Stomach (tissue), 9 donors: Measurements from ENCODE around the gene FGF12. TPM values are rescaled to one million over a fixed set of nuclear protein-coding genes. Genes with fewer than 3 reads are reported as not detected.

Source experiments
- DNase-seq, 2 donors: peaks; one replicate each; pipeline versions ENCODE4 v3.0.0 to v3.0.0-alpha.2; 2013 to 2019
- H3K27ac ChIP-seq, 5 donors: fragments of 200-600 bp in 4 of 5; sonication (generic) in 4 of 5; one replicate each; pipeline ENCODE4 v1.5.1; 2013 to 2019; ENCODE audit warnings: mild to moderate bottlenecking in 1 of 5, moderate library complexity in 1 of 5
- H3K27me3 ChIP-seq, 3 donors: fragments of 200-600 bp; sonication (generic); one replicate each; pipeline ENCODE4 v1.5.1; 2017 to 2019; ENCODE audit warnings: mixed run types in 1 of 3
- H3K36me3 ChIP-seq, 4 donors: fragments of 200-600 bp; sonication (generic); 1 replicate in 3 of 4; 2 replicates in 1 of 4; pipeline ENCODE4 v1.5.1; 2016 to 2019
- H3K4me1 ChIP-seq, 4 donors: fragments of 200-600 bp; sonication (generic); one replicate each; pipeline ENCODE4 v1.5.1; 2016 to 2019
- H3K4me3 ChIP-seq, 4 donors: fragments of 200-600 bp; sonication (generic) in 3 of 4; one replicate each; pipeline ENCODE4 v1.5.1; 2016 to 2019; ENCODE audit warnings: mild to moderate bottlenecking in 1 of 4
- H3K9me3 ChIP-seq, 4 donors: fragments of 200-600 bp; sonication (generic); one replicate each; pipeline ENCODE4 v1.5.1; 2016 to 2019
- CTCF ChIP-seq, 7 experiments: fragments of 450-650 bp in 4 of 7; fragments of 200-600 bp in 3 of 7; sonication (generic) in 3 of 7; IDR thresholded peaks; one replicate each; pipeline ENCODE4 v1.5.1; 2016 to 2019; ENCODE audit warnings: antibody characterized with exemption in 7 of 7, control low read depth in 2 of 7, mild to moderate bottlenecking in 1 of 7
- EP300 ChIP-seq: sonication (generic); formaldehyde crosslinking; IDR thresholded peaks from one replicate; pipeline ENCODE4 v1.6.1; 2017; ENCODE audit warnings: antibody characterized with exemption
- POLR2A ChIP-seq, 4 donors: fragments of 450-650 bp; IDR thresholded peaks; one replicate each; pipeline ENCODE4 v1.6.1; 2016; ENCODE audit warnings: antibody characterized with exemption in 4 of 4, control low read depth in 2 of 4, mild to moderate bottlenecking in 1 of 4, moderate library complexity in 1 of 4
- POLR2AphosphoS5 ChIP-seq, 3 donors: sonication (generic); formaldehyde crosslinking; IDR thresholded peaks; one replicate each; pipeline ENCODE4 v1.6.1; 2016; ENCODE audit warnings: antibody characterized with exemption in 3 of 3
- WGBS, 5 donors: extraction: QIAGEN DNeasy Blood & Tissue Kit in 3 of 5; methylation state at CpG; one replicate each; pipeline versions ENCODE4 v1.1.5 to v1.1.7; 2013 to 2018; 5-methylcytosine and 5-hydroxymethylcytosine counted together
- intact Hi-C: fragments of 100-400 bp; cut with DNase I; formaldehyde crosslinking; loops from one replicate; pipeline ENCODE4 v1.15.1; 2023; ENCODE audit warnings: low total_unique reads
- polyA plus RNA-seq, 3 donors: library from polyadenylated mRNA; stranded (reverse); fragments of 200-250 nt; gene quantifications; one replicate each; pipeline ENCODE4 v1.2.3, GENCODE V29; 2013
- total RNA-seq, 5 donors: library from RNA; depleted of rRNA; stranded (reverse); fragments of >200 nt; gene quantifications; one replicate each; pipeline versions ENCODE4 v1.1.0 to v1.2.3, GENCODE V29; 2014 to 2016
- donor health status: healthy with polysubstance abuse.
- donor health status: Bipolar disorder and iron deficiency.
- donor health status: healthy.

The FGF12 gene
- total and polyA plus RNA-seq, 8 donors = 0.45 to 5.0 (median 0.88) TPM; not detected in 1

GRCh38 chr3:192636517-192637444, 90.6 kb downstream of the FGF12 start:
- Histone ChIP-seq H3K4me1 (no peaks in the 10 kb centered on the region), H3K27me3 (no peaks in the 10 kb centered on the region), H3K9me3 (no peaks in the 10 kb centered on the region), H3K27ac (no peak overlapping the region), H3K4me3 (no peak overlapping the region), H3K36me3 (no peaks in the 10 kb centered on the region)
- WGBS, 5 donors = 83 to 93% (median 89%) methylated on average over 8 of the region's 8 CpGs
- TF ChIP-seq POLR2A (IDR thresholded peaks at IDR 0.05) (no peak), CTCF (IDR thresholded peaks at IDR 0.05) (no peak), EP300 (no peak), POLR2AphosphoS5 (IDR thresholded peaks at IDR 0.05) (no peak)
- DNase-seq = no peak
- intact Hi-C loops = no loop called here

GRCh38 chr3:192629429-192629828, 97.9 kb downstream of the FGF12 start:
- H3K9me3 ChIP-seq = no peaks in the 10 kb centered on the region
- no peak overlapping the region for H3K27ac ChIP-seq
- no peak for TF ChIP-seq CTCF (IDR thresholded peaks at IDR 0.05)
- TF ChIP-seq POLR2A (IDR thresholded peaks at IDR 0.05) = no peak
- TF ChIP-seq EP300 = no peak
- TF ChIP-seq POLR2AphosphoS5 (IDR thresholded peaks at IDR 0.05) = no peak
- intact Hi-C loops = no loop called here
- H3K4me1 ChIP-seq = no peaks in the 10 kb centered on the region
- no peak for DNase-seq
- WGBS, 5 donors = 70 to 81% (median 75%) methylated on average over 3 of the region's 3 CpGs
- no peaks in the 10 kb centered on the region for H3K27me3 ChIP-seq
- no peaks in the 10 kb centered on the region for H3K36me3 ChIP-seq
- no peak overlapping the region for H3K4me3 ChIP-seq

GRCh38 chr3:192621909-192622308, 105.4 kb downstream of the FGF12 start:
- WGBS, 5 donors = 73 to 93% (median 77%) methylated on average over 3 of the region's 3 CpGs
- Histone ChIP-seq H3K4me3 (no peak overlapping the region), H3K36me3 (no peaks in the 10 kb centered on the region), H3K4me1 (no peaks in the 10 kb centered on the region), H3K27me3 (no peaks in the 10 kb centered on the region), H3K27ac (no peak overlapping the region), H3K9me3 (no peaks in the 10 kb centered on the region)
- no peak for DNase-seq
- no peak for TF ChIP-seq POLR2A (IDR thresholded peaks at IDR 0.05)
- TF ChIP-seq POLR2AphosphoS5 (IDR thresholded peaks at IDR 0.05) = no peak
- no peak for TF ChIP-seq EP300
- no peak for TF ChIP-seq CTCF (IDR thresholded peaks at IDR 0.05)
- intact Hi-C loops = no loop called here

GRCh38 chr3:192620275-192620674, 107.1 kb downstream of the FGF12 start:
- TF ChIP-seq CTCF (IDR thresholded peaks at IDR 0.05) (no peak), POLR2AphosphoS5 (IDR thresholded peaks at IDR 0.05) (no peak), POLR2A (IDR thresholded peaks at IDR 0.05) (no peak), EP300 (no peak)
- Histone ChIP-seq H3K36me3 (no peaks in the 10 kb centered on the region), H3K9me3 (no peaks in the 10 kb centered on the region), H3K27ac (no peak overlapping the region), H3K4me1 (no peaks in the 10 kb centered on the region), H3K27me3 (no peaks in the 10 kb centered on the region), H3K4me3 (no peak overlapping the region)
- no peak for DNase-seq
- intact Hi-C loops = no loop called here
- 59 to 91% (median 83%) methylated on average over 3 of the region's 3 CpGs for WGBS, 5 donors
